Adrenal gland (tissue), 12 donors: ENCODE measurements around the gene SLC25A41. TPM values are rescaled to one million over a fixed set of nuclear protein-coding genes. Genes with fewer than 3 reads are reported as not detected.

Experiments used
- DNase-seq, 7 donors: peaks; one replicate each; pipeline ENCODE4 v3.0.0-alpha.2; 2019 to 2020
- H3K27ac ChIP-seq, 5 donors: fragments of 200-600 bp; sonication (generic) in 4 of 5; 1 replicate in 3 of 5; 2 replicates in 2 of 5; pipeline versions ENCODE4 v1.5.1 to v1.8.0; 2016 to 2020; ENCODE audit warnings: mild to moderate bottlenecking in 1 of 5
- H3K27me3 ChIP-seq: fragments of 200-600 bp; 2 replicates; pipeline ENCODE4 v1.8.0; 2021
- H3K36me3 ChIP-seq, 2 donors: fragments of 200-600 bp; replicated peaks in 1 of 2; 1 replicate in 1 of 2; 2 replicates in 1 of 2; pipeline versions ENCODE4 v1.5.1 to v1.8.0; 2018 to 2022
- H3K4me1 ChIP-seq, 2 donors: fragments of 200-600 bp; replicated peaks in 1 of 2; 1 replicate in 1 of 2; 2 replicates in 1 of 2; pipeline versions ENCODE4 v1.5.1 to v1.8.0; 2018 to 2021
- H3K4me3 ChIP-seq, 4 donors: fragments of 200-600 bp; sonication (generic) in 3 of 4; one replicate each; pipeline ENCODE4 v1.5.1; 2016 to 2018
- H3K9me3 ChIP-seq, 3 donors: fragments of 200-600 bp; sonication (generic) in 1 of 3; replicated peaks in 1 of 3; 1 replicate in 2 of 3; 2 replicates in 1 of 3; pipeline versions ENCODE4 v1.5.1 to v1.8.0; 2016 to 2021
- CTCF ChIP-seq, 6 experiments: fragments of 450-650 bp in 4 of 6; fragments of 200-600 bp in 2 of 6; sonication (generic) in 1 of 6; IDR thresholded peaks; 1 replicate in 5 of 6; 2 replicates in 1 of 6; pipeline versions ENCODE4 v1.5.1 to v1.8.0; 2016 to 2021; ENCODE audit warnings: antibody characterized with exemption in 6 of 6, mild to moderate bottlenecking in 2 of 6, moderate library complexity in 1 of 6
- POLR2A ChIP-seq, 2 donors: fragments of 450-650 bp; IDR thresholded peaks; one replicate each; pipeline ENCODE4 v1.6.1; 2017; ENCODE audit warnings: antibody characterized with exemption in 2 of 2, mild to moderate bottlenecking in 2 of 2, moderate library complexity in 1 of 2
- WGBS, 4 donors: extraction: QIAGEN DNeasy Blood & Tissue Kit in 2 of 4; methylation state at CpG; one replicate each; pipeline versions ENCODE4 v1.1.5 to v1.1.7; 2013 to 2017; 5-methylcytosine and 5-hydroxymethylcytosine counted together
- intact Hi-C, 2 donors: fragments of 100-400 bp; cut with DNase I; formaldehyde crosslinking; loops; one replicate each; pipeline versions ENCODE4 v1.14.1 to v1.15.0; 2022 to 2023
- polyA plus RNA-seq, 3 donors: library from polyadenylated mRNA; stranded (reverse); fragments of 200-250 nt in 2 of 3; fragments of 350-450 nt in 1 of 3; fragmentation: Illumina TruSeq in 1 of 3; extraction: RNeasy Lipid Tissue Mini Kit (QIAGEN cat#74804) in 1 of 3; gene quantifications; one replicate each; pipeline ENCODE4 v1.2.3, GENCODE V29; 2013 to 2014
- total RNA-seq, 9 donors: library from RNA; depleted of rRNA in 4 of 9; stranded (reverse); fragments of >200 nt in 4 of 9; fragments of 120-200 nt in 1 of 9; fragmentation: NEBNext Ultra II Directional in 1 of 9; extraction: Animal tissue kit (Norgen Biotek cat#: 25700) in 1 of 9; gene quantifications; one replicate each; pipeline versions ENCODE4 v1.1.0 to v1.2.4, GENCODE V29; 2013 to 2023
- donor health status: healthy with polysubstance abuse.
- donor health status: Bipolar disorder and iron deficiency.
- donor health status: DM: yes; HTN: yes; CAD: no.
- donor health status: DM: no; HTN: no; CAD: no.
- donor health status: DM: no; HTN: no; CAD: no.
- donor health status: DM: yes; HTN: yes; CAD: no.

The SLC25A41 gene
- total and polyA plus RNA-seq, 12 donors, result 0.18 to 1.4 (median 0.38) TPM; not detected in 6

- Histone ChIP-seq H3K27me3 (no peaks in the 10 kb centered on the region), H3K4me3 (no peak overlapping the region), H3K4me1 (peaks cover under 1 to 30% of the 10 kb centered on the region in 2 donors), H3K9me3 (no peaks in the 10 kb centered on the region), H3K36me3 (peaks cover 0 to 78% of the 10 kb centered on the region in 2 donors), H3K27ac (peak overlapping the region in 4 of 5 donors; percentile 5 to 73 (median 38))
- intact Hi-C loops, result no loop called here
- peak; percentile 70 to 87 (median 77) for DNase-seq
- 47 to 55% (median 51%) methylated on average over 11 to 33 of the region's 33 CpGs for WGBS, 4 donors
- TF ChIP-seq POLR2A (IDR thresholded peaks at IDR 0.05), result no peak
- peak; percentile 36 to 75 (median 60) for TF ChIP-seq CTCF (IDR thresholded peaks at IDR 0.05)
These were observed 15.6 kb downstream of the SLC25A41 start for GRCh38 chr19:6417713-6418561.

- Histone ChIP-seq H3K27ac (peak overlapping the region in 2 of 5 donors; percentile 32 to 73), H3K4me1 (peaks cover 0 to 19% of the 10 kb centered on the region in 2 donors), H3K36me3 (peaks cover 0 to 76% of the 10 kb centered on the region in 2 donors), H3K27me3 (no peaks in the 10 kb centered on the region), H3K9me3 (no peaks in the 10 kb centered on the region), H3K4me3 (no peak overlapping the region)
- WGBS, 4 donors, result 88 to 92% (median 91%) methylated on average over 17 to 29 of the region's 29 CpGs
- intact Hi-C loops, result no loop called here
- DNase-seq, result no peak
- TF ChIP-seq POLR2A (IDR thresholded peaks at IDR 0.05) (no peak), CTCF (IDR thresholded peaks at IDR 0.05) (no peak)
These were observed 16.7 kb downstream of the SLC25A41 start for GRCh38 chr19:6416658-6417405.

GRCh38 chr19:6415591-6416190 is 17.9 kb downstream of the SLC25A41 start:
- 90 to 92% (median 92%) methylated on average over 16 to 32 of the region's 32 CpGs for WGBS, 4 donors
- no peak for DNase-seq
- H3K4me1 ChIP-seq, result peaks cover 0 to 12% of the 10 kb centered on the region in 2 donors
- H3K9me3 ChIP-seq, result no peaks in the 10 kb centered on the region
- intact Hi-C loops, result no loop called here
- no peak for TF ChIP-seq CTCF (IDR thresholded peaks at IDR 0.05)
- TF ChIP-seq POLR2A (IDR thresholded peaks at IDR 0.05), result no peak
- no peak overlapping the region for H3K27ac ChIP-seq
- H3K4me3 ChIP-seq, result no peak overlapping the region
- H3K36me3 ChIP-seq, result peaks cover 0 to 67% of the 10 kb centered on the region in 2 donors
- H3K27me3 ChIP-seq, result no peaks in the 10 kb centered on the region
